Thymus (tissue), 2 donors: ENCODE data around the gene ITGA1. TPM values are rescaled to one million over a fixed set of nuclear protein-coding genes. Genes with fewer than 3 reads are reported as not detected.

Experiments
- polyA plus RNA-seq: library from polyadenylated mRNA; stranded (reverse); fragments of 200-250 nt; gene quantifications from one replicate; pipeline ENCODE4 v1.2.3, GENCODE V29; 2013
- total RNA-seq: library from RNA; stranded (reverse); fragments of 120-200 nt; gene quantifications from one replicate; pipeline ENCODE4 v1.2.4, GENCODE V29; 2013
- donor health status: healthy.

Gene ITGA1
- total and polyA plus RNA-seq, 2 donors: 4.7 to 9.5 TPM

Other genes starting within 250 kb of the ITGA1 start
- 11.8 TPM for gene PELO, start within 50 bp of the ITGA1 start, total RNA-seq
- 6.0 TPM for gene PELO, start within 50 bp of the ITGA1 start, polyA plus RNA-seq
- 4.1 TPM for gene ITGA2, start 201.4 kb downstream of the ITGA1 start, total RNA-seq
- gene ITGA2, start 201.4 kb downstream of the ITGA1 start, polyA plus RNA-seq: 3.5 TPM